Pulmonary artery endothelial cell (primary cell): Measurements from ENCODE around the gene OPRL1. TPM values are rescaled to one million over a fixed set of nuclear protein-coding genes. Genes with fewer than 3 reads are reported as not detected.
"Not testable (repeated sequence)": the region's sequence is repeated elsewhere in the genome, so short reads cannot be mapped to it uniquely, and the experiment has no call there.

Source experiments
- DNase-seq: peaks from one replicate; pipeline ENCODE4 v3.0.0-alpha.2; 2011; ENCODE audit warnings: low read depth, low spot score
- total RNA-seq: library from RNA; depleted of rRNA; stranded (reverse); fragments of >200 nt; gene quantifications from 2 replicates; pipeline ENCODE4 v1.2.3, GENCODE V29; 2014

Gene OPRL1
- total RNA-seq, 1 donor from 2014 or later: 2.0 TPM

DNA sequence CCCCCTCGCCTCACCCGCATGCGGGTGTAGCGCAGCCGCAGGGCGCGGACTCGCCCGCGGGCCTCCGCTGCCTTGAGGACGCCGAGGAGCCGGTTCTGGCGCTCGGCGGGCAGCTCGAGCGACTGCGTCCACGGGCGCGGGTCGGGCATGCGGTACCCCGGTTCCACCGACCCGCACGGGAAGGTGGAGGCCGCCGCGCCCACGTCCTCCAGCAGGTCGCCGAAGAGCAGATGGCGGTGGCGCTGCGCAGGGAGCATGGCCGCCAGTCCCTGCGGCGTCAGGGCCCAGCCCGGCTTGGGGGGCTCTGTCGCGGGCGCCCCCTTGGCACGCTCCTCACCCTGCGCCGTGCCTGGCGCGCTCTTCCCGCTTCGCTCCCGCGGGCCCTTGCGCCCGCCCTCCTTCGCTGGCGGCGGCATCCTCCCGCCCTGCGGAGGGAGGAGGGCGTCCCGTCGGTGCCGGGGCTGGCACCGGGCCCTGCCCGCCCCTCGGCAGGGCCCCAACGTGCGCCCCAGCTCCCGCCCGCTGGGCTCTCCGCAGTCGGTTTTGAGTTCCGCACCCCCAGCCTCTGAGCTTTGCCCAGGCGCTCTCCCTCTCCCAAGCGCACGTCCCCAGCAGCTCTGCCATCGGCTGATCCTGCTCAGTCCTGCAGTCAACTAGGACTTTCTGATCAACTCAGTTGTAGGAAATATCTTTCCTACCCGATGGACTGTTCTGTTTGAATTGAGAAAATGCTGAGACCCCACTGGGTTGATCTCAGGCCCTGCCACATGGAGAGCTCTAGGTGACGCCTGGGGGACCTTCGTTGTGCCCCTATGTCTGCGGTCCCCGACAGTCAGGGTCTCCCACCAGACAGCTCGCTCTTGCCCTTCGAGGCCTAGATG is 4.2 kb downstream of the OPRL1 start, which contains the start of gene LKAAEAR1:
LKAAEAR1 (minus strand) TSS at position 595 of the 881 bp plus-strand sequence; CDS start at position 416, 179 bp downstream.
- DNase-seq: no peak

DNA sequence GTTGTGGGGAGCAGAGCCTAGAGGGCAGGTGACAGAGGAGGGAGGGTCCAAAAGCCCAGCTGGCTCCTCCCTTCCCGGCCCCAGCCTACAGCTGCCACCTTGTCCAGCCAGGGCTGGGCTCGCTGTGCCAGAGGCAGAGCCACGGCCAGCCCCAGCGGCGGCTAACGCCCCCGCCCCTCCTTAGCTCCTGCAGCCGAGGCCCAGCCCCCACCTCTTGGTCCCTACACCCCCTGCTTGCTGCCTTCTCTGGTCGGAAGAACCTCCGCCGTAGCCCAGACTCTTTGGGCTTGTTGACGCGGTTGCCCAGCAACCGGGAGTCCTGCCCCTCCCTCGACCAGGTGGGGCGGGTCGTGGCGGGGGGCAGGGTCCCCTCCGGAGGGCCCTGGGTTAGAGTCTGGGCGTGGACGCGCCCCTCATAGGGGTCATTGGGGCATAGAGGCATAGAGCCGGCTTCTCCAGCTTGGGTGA is 4.8 kb downstream of the OPRL1 start:
- no peak for DNase-seq

DNA sequence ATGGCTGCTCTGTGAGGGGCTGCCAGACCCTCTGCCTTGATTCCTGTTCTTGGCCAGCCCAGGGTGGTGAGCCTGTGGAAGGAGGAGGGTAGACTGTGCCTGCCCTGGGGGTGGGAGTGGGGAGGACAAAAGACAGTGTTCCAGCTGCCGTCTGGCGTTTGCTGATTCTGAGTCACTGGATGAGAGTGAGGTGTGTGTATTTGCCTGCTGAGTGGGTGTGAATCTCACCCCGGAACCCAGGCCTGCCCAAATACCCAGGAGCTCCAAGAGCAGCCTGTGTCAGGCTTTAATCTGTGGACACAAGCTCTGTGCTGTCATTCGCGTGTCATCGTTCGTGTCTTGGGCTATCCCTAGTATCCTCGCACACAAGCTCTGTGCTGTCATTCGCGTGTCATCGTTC is 6.9 kb downstream of the OPRL1 start:
- DNase-seq: no peak

DNA sequence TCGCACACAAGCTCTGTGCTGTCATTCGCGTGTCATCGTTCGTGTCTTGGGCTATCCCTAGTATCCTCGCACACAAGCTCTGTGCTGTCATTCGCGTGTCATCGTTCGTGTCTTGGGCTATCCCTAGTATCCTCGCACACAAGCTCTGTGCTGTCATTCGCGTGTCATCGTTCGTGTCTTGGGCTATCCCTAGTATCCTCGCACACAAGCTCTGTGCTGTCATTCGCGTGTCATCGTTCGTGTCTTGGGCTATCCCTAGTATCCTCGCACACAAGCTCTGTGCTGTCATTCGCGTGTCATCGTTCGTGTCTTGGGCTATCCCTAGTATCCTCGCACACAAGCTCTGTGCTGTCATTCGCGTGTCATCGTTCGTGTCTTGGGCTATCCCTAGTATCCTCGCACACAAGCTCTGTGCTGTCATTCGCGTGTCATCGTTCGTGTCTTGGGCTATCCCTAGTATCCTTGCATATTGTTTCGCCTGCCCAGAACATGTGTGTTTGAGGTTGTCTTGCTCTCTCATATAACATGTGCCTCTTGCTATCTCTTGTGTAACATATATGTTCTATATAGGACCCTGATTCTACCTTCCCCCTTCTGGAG is 7.4 kb downstream of the OPRL1 start:
- not testable (repeated sequence) for DNase-seq

DNA sequence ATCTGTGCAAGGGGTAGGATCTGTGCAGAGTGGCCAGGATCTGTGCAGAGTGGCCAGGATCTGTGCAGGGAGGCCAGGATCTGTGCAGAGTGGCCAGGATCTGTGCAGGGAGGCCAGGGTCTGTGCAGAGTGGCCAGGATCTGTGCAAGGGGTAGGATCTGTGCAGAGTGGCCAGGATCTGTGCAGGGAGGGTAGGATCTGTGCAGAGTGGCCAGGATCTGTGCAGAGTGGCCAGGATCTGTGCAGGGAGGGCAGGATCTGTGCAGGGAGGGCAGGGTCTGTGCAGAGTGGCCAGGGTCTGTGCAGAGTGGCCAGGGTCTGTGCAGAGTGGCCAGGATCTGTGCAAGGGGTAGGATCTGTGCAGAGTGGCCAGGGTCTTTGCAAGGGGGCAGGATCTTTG is 8.7 kb downstream of the OPRL1 start:
- DNase-seq: not testable (repeated sequence)

GRCh38 chr20:64090165-64090564 is 10.3 kb downstream of the OPRL1 start:
- DNase-seq: no peak

DNA sequence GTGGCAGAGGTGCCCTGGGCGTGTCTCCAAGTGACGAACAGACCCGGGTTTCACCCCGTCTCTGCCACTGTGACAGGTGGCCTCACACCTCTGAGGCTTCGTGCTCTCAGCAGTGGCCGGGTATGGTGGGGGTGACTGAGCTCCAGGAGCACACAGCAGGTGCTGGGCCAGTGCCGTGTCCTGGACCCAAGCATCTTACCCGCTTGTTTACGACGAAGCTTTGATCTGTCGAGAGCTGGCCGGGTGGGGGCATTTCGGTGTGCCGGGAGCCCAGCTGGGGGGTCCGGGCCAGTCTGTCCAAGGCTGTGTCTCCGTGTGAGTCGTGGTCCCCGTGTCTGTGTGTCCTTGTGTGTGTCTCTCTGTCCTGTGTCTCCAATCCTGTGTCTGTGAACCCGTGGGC is 11.5 kb downstream of the OPRL1 start:
- DNase-seq: no peak

GRCh38 chr20:64091770-64092169 is 11.9 kb downstream of the OPRL1 start:
- no peak for DNase-seq

DNA sequence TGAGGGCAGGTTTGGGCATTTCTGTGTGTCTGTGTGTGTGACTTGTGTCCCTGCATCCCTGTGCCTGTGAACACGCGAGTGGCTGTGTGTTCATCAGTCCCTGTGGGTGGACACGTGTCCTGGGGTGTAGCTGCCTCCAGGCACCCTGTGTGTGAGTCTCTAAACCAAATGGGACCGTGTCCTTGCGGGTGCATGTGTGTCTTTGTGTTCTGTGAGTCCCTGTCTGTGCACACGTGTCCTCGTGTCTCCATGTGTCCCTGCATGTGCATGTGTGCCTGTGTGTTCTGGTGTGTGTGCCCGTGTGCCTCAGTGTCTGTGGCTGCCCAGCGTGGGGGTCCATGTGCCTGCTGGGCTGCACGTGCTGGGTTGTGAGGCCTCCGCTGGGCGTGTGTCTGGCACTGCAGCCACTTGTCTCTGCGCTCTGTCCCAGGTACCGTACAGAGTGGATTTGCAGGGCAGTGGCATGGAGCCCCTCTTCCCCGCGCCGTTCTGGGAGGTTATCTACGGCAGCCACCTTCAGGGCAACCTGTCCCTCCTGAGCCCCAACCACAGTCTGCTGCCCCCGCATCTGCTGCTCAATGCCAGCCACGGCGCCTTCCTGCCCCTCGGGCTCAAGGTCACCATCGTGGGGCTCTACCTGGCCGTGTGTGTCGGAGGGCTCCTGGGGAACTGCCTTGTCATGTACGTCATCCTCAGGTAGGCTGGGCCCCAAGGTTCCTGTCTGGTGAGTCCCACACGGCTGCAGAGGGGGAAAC is 12.6 kb downstream of the OPRL1 start:
- no peak for DNase-seq

GRCh38 chr20:64093013-64093503 is 13.2 kb downstream of the OPRL1 start:
- DNase-seq: no peak

DNA sequence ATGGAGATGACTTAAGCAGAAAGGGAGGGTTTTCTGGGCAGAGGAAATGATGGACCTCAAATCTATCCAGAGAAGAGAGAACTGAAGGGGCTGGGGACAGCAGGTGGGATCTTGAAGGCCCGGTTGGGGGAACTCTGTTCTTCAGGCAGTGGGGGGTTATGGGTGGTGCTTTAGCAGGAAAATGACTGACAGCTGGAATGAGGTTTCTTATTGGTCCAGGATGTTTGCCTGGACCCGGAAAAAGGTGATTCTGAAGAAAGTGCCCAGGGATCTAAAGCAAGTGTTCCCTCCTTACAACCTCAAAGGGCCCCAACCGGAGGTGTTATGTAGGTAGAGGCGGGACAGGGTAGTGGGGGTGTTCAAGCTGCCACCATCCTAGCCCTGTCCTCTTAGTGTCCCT is 15.6 kb downstream of the OPRL1 start:
- no peak for DNase-seq

DNA sequence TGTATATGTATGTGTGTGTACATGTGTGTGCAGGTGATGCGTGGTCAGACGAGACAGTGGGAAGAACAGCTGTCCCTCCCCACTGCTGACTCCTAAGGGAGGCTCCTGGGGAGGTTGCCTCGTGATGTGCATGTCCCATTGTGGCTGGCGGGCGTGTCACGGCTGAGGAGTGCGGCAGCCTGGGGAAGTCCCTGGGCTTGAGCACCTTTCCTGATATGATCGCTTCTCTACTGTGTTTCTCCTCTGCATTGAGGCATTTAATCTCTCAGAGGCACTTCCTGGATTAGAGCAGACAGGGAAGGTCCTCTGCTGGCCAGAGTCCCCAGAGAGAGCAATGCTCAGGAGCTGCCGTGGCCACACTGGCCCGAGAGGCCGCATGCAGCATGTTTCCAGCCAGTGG is 16.0 kb downstream of the OPRL1 start:
- DNase-seq: no peak

DNA sequence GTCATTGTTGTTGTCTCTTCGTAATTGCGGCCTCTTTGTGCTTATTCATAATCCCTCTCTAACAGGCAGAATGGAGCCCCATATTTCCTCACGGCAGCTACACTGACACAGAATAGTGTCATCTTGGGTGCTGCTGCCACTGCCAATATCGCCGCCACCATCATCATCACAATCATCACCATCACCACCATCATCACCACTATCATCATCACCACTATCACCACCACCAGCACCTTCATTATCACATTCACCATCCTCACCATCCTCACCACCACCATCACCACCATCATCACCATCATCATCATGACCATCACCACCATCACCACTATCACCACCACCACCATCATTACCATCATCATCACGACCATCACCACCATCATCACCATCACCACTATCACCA is 16.7 kb downstream of the OPRL1 start:
- DNase-seq: no peak

DNA sequence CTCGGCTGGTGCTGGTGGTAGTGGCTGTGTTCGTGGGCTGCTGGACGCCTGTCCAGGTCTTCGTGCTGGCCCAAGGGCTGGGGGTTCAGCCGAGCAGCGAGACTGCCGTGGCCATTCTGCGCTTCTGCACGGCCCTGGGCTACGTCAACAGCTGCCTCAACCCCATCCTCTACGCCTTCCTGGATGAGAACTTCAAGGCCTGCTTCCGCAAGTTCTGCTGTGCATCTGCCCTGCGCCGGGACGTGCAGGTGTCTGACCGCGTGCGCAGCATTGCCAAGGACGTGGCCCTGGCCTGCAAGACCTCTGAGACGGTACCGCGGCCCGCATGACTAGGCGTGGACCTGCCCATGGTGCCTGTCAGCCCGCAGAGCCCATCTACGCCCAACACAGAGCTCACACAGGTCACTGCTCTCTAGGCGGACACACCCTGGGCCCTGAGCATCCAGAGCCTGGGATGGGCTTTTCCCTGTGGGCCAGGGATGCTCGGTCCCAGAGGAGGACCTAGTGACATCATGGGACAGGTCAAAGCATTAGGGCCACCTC is 18.7 kb downstream of the OPRL1 start:
- DNase-seq: no peak

DNA sequence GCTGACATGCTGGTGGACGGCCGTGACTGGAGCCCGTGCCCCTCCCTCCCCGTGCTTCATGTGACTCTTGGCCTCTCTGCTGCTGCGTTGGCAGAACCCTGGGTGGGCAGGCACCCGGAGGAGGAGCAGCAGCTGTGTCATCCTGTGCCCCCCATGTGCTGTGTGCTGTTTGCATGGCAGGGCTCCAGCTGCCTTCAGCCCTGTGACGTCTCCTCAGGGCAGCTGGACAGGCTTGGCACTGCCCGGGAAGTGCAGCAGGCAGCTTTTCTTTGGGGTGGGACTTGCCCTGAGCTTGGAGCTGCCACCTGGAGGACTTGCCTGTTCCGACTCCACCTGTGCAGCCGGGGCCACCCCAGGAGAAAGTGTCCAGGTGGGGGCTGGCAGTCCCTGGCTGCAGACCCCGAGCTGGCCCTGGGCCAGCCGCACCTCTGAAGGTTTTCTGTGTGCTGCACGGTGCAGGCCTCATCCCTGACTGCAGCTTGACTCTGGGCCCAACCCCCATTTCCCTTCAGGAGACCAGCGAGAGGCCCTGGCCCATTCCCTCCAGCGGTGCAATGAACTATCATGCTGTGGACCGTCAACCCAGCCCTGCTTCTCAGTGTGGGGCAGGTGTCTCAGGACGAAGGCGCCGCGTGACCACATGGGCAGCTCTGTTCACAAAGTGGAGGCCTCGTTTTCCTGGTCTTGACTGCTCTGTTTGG is 19.4 kb downstream of the OPRL1 start:
- DNase-seq: no peak

GRCh38 chr20:64099880-64100565 is 20.1 kb downstream of the OPRL1 start:
- no peak for DNase-seq

- no peak for DNase-seq
Measured at GRCh38 chr20:64100566-64100888, 20.6 kb downstream of the OPRL1 start.

- no peak for DNase-seq
Measured at GRCh38 chr20:64100946-64101688, 21.2 kb downstream of the OPRL1 start.

GRCh38 chr20:64101731-64102621 is 22.1 kb downstream of the OPRL1 start:
- no peak for DNase-seq
